ENCODE data around the gene CLEC17A. TPM values are rescaled to one million over a fixed set of nuclear protein-coding genes. Genes with fewer than 3 reads are reported as not detected.
A peak's percentile ranks its signal among the peaks of the same experiment; 100 is the strongest.
"Not testable (repeated sequence)": the region's sequence is repeated elsewhere in the genome, so short reads cannot be mapped to it uniquely, and the experiment has no call there.

Gene CLEC17A
- total RNA-seq, 1 donor from 2014 or later = not detected

DNA sequence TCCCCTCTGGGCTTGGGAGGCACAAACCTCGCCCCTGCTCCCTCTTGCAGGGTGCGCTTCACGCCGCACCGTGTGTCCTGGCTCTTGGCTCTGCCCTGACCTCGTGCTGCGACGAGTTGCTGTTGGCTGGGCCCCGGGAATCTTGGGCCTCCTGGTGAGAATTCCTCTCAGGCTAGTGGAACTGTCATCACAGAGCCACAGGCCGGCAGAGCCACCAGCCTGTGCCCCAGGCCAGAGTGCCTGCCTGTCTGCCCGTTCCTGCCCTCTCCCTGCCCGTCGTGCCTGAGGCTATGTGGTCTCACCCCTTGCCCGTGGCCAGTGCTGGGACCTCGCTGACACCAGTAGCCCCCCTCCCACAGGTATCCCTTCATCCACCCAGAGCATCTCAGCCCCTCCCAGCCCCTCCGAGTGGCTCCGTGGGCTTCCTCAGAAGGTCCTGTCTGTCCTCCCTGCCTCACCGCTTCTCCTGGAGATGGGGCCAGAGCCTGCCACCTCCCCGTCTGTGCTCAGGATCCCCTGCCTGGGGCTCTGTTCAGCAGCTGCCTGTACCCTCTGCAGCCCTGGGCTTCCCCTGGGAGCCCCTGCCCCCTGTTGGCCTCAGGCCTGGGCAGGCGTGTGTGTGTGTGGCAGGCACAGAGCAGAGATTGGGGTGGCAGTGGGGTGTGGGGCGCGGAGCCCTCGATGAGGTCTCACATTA, 24.4 kb upstream of the CLEC17A start:
- intact Hi-C loops (cut with DNase I) = no loop called here
- no peak for DNase-seq (ENCODE audit: low spot score)

DNA sequence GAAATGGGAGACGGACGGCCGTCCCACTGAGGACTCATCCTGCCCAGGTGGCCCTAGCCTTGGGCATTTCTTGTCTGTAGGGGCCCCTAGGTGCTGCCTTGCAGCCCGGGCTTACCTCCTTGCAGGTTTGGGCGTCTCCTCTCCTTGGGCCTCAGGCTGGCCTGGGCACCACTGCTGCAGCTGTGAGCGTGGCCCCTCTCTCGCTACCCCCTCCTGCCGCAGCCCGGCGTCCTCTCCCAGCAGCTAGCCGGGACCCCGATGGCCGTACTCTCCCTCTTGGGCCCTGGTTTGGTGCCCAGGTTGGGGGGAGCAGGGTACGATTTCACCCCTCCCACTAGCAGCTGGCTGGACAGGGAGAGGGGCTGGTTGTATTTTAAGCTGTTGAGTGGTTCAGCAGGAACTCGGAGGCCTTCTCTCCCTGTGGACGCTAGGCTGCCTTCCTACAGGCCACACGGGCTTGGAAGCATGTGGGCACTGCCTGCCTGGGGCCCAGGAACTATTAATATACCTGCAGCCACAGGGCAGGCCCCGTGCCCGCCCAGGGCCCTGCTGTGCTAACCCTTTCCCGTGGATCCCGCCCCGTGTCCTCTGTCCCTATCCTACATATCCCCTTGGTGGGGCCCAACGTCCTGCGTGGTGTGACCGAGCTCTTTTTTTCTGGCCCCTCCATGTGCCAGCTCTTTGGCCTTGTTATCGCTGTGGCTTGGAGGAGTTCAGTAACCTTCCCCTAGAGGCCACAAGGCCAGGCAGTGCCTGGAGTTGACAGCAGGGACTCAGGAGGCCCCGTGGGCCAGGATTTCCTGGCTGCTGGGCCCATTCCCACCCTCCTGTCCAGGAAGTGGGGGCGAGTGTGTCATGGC, 22.7 kb upstream of the CLEC17A start:
- intact Hi-C loops (cut with DNase I) = no loop called here
- DNase-seq (ENCODE audit: low spot score) = no peak

DNA sequence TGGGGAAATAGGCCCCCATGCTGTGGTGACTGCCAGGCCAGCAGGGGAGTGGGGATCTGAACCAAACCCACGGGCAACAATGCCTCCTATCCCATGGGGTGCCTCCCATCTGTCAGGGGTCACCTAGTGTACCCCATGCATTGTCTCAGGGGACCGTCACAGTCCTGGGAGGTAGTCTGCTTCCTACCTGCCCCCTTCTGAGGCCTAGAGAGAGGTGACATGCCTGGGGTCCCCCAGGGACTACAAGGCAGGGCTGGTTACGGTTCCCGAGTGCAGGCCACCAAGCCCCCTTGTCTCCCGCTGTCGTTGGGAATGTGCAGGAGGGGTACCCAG, 22.1 kb upstream of the CLEC17A start:
- intact Hi-C loops (cut with DNase I) = no loop called here
- no peak for DNase-seq (ENCODE audit: low spot score)

DNA sequence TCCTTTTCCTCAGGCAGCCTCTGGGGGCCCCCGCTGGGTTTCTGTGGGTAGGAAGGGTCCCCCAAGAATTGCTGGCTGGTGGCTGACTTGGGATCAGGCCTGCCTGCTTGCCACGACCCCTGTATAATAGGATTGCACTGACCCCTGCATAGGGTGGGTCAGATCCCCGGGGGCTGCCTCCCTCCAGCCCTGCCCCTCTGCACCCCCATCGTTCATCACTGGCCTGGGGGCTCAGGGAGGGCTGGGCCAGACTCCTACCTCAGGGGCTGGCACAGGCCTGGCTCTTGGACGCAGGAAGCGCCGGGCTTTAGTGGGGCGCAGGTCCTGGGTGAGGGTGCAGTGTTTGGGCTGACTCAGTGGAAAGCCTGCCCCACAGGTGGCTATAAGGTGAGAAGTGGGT, 21.6 kb upstream of the CLEC17A start:
- intact Hi-C loops (cut with DNase I) = no loop called here
- no peak for DNase-seq (ENCODE audit: low spot score)

DNA sequence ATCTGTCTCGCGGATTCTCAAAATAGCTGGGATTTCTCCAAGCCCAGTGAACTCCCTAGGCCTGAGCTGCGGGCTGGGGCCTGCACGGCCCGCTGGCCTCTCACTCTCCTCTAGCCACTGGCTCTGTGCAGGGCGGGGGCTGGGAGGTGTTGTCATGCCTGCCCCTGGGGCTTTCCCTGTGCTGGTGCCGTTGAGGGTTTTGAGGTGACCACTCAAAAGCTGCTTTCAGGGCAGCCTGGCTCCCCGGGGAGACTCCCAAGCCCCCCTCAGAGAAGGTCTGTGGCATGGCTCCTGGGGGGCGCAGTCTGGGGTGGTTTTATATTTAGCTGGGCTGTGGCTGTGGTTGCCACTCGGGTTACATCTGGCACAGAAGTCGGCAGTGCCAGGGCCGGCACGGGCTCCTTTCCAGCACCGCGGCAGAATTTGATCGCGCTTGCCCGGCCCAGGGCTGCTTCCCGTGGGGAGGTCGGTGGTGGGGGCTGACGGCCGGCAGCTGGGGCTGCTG, 21.0 kb upstream of the CLEC17A start:
- intact Hi-C loops (cut with DNase I) = no loop called here
- DNase-seq (ENCODE audit: low spot score) = peak; percentile 84

DNA sequence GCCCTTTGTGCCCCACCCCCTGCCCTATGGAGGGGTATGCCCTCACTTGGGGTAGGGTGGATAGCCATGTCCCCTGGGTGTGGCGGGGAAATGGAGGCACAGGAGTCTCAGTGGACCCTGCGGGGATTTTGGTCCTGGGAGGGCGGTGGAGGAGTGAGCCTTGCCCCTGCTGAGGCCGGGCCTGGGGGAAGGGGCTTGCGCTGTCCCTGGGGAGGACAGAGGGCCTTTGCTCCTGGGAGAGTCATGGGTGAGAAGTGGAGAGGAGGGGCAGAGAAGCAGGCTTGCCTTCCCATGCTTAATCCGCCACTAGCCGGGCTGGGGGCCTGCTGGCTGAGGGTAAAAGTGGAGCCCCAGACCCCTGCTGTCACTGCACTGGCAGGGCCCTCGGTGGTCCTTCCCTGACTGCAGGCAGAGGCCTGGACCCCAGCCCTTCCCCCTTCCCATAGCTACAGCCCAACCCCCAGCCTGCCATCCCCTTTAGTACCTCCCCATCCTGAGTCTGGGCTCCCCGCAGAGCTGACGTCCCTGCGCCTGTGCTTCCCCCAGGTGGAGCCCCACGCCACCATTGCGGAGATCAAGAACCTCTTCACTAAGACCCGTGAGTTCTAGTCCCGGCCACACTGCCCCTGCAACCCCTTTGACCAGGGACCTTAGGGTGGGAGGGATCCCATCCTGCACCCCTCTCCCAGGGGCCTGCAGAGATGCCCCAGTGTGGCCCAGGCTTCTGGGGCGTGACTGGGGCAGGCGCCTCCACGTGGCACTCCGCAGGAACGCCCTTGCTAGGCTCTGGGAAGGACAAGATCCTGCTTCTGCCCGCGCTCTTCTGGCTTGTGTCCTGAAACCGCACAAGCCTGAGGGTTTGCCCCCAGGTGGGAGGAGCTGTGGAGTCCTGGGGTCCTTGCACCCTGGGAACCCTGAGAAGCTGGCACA, 20.0 kb upstream of the CLEC17A start:
- intact Hi-C loops (cut with DNase I) = no loop called here

DNA sequence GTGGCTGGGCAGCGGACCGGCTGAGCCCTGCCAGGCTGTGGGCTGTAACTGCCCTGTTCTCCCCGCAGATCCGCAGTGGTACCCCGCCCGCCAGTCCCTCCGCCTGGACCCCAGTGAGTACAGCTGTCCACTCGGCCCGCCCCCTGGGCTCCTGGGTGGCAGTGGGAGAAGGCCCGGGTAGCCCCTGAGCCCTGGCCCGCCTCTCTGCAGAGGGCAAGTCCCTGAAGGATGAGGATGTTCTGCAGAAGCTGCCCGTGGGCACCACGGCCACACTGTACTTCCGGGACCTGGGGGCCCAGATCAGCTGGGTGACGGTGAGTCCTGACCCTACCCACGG, 19.3 kb upstream of the CLEC17A start:
- intact Hi-C loops (cut with DNase I) = no loop called here
- DNase-seq (ENCODE audit: low spot score) = no peak

More for the DNA sequence above, 20.0 kb upstream of the CLEC17A start:
- no peak for DNase-seq (ENCODE audit: low spot score)

DNA sequence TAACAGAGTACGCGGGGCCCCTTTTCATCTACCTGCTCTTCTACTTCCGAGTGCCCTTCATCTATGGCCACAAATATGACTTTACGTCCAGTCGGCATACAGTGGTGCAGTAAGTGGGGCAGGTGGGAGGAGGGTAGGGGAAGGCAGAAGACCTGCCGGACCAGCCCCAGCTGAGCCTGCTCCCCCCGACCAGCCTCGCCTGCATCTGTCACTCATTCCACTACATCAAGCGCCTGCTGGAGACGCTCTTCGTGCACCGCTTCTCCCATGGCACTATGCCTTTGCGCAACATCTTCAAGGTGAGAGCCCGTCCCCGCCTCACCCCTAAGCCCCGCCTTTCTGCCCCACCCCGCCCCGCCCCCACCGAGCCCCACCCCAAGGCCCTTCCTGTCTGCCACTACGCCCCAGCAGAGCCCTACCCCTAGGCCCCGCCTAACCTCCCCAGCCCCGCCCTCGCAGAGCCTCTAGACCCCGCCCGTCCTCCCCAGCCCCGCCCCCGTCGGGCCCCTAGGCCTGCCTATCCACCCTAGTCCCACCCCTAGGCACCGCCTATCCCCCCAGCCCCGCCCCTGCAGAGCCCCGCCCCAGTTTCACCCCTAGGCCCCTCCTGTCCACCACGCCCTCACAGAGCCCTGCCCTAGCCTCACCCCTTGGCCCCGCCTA, 18.8 kb upstream of the CLEC17A start:
- DNase-seq (ENCODE audit: low spot score) = no peak
- intact Hi-C loops (cut with DNase I) = no loop called here

DNA sequence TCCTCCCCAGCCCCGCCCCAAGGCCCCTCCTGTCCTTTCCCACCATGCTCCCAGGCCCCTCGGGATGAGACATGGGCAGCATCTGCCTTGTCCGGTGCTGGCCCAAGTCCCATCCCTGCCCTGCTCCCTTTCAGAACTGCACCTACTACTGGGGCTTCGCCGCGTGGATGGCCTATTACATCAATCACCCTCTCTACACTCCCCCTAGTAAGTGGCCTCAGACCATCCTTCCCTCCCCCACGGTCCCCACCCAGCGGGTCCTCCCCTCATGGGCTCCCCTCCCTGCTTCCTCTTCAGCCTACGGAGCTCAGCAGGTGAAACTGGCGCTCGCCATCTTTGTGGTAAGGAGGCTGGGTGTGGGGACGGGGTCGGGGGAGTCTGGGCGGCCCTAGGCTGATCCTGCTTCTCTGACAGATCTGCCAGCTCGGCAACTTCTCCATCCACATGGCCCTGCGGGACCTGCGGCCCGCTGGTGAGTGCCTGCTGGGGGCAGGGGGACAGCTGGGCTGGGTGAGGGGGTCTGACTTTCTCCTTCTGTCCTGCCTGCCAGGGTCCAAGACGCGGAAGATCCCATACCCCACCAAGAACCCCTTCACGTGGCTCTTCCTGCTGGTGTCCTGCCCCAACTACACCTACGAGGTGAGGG, 18.1 kb upstream of the CLEC17A start:
- DNase-seq (ENCODE audit: low spot score); intact Hi-C loops (cut with DNase I): not testable (repeated sequence)

DNA sequence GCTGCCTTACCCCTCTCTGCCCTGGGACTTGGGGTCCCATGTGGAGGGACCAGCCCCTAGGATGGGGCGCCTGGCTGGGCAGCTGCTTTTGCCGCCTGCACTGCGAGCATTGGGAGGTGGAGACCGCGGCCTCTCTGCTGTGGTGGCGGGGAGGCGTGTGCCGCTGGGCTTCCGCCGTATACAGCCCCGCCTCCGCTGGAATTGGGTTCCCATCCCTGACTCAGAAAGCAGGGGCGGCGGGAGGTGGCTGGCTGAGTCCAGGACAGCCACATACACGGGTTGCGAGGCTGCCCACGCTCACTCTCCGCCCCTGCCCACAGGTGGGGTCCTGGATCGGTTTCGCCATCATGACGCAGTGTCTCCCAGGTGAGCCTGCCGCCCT, 17.6 kb upstream of the CLEC17A start:
- intact Hi-C loops (cut with DNase I) = no loop called here
- DNase-seq (ENCODE audit: low spot score) = no peak

DNA sequence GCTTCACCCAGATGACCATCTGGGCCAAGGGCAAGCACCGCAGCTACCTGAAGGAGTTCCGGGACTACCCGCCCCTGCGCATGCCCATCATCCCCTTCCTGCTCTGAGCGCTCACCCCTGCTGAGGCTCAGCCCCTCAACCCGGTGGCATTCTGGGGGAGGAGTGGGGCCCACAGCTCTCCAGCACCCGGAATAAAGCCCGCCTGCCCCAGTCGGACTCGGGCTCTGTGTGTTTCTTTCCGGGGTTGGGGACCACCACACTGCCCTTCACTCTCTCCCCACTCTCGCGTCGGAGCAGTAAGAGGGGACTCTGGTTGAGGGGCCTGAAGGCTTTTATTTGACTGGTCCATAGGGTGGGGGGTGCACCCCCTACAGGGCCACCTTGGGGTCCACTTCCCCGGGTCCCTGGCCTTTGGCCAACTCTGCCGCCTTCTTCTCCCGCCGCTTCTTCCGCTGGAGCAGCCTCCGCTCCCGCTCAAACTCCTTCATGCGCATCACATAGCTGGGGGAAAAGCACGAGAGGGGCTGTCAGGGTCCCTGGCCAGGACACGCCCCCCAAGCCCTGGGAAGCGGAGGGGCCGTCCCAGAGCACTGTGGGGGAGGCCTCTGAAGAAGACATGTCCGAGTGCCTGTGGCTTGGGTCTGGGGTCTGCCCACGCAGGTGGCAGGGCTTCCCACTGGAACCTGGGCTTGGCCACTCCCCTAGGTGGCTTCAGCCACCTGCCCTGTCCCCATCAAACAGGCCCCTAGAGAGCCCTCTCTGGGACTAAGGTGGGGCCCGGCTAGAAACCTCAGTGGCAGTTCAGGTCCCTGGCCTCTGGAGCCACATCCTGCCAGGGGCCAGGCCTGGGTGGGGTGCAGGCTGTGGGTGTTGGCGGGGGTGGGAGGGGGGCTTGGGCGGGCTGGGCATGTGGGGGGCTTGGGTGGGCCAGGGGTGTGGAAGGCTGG, 16.8 kb upstream of the CLEC17A start:
- peak; percentile 53 for DNase-seq (ENCODE audit: low spot score)
- intact Hi-C loops (cut with DNase I) = no loop called here

DNA sequence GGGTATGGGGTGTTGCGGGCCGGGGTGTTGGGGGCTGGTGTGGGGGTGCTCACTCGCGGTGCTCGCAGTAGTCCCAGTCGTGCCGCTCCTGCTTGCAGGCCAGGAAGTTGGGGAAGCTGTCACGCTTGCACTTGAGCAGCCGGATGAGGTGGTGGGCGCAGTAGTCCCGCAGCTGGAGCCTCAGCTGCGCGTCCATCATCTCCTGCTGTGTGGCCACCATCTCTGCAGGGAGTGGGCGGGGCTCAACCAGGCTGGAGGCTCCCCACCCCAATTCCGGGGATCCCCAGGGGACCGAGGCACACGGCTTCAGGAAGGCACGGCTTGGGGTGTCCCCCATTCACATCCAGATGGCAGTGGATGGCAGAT, 16.2 kb upstream of the CLEC17A start:
- intact Hi-C loops (cut with DNase I) = no loop called here

DNA sequence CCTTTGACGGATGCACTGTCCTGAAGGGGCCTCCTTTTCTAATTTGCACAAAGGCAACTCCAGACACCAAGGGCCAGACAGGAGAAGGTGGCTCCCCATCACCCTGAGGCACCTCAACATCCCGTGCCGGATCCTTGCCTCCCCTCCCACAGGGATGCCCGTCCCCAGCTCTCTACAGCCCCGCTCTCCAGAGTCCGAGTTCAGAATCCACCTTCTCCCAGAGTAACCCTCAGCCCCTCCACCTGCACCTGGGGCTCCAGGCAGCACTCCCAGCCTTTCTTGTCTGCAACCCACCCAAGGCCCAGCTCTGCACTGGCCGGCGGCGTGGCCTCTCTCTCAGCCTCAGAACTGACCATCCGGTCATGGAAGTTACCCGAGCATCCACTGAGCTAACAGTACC, 15.8 kb upstream of the CLEC17A start:
- intact Hi-C loops (cut with DNase I) = no loop called here

More for the DNA sequence above, 16.2 kb upstream of the CLEC17A start:
- DNase-seq (ENCODE audit: low spot score) = no peak

DNA sequence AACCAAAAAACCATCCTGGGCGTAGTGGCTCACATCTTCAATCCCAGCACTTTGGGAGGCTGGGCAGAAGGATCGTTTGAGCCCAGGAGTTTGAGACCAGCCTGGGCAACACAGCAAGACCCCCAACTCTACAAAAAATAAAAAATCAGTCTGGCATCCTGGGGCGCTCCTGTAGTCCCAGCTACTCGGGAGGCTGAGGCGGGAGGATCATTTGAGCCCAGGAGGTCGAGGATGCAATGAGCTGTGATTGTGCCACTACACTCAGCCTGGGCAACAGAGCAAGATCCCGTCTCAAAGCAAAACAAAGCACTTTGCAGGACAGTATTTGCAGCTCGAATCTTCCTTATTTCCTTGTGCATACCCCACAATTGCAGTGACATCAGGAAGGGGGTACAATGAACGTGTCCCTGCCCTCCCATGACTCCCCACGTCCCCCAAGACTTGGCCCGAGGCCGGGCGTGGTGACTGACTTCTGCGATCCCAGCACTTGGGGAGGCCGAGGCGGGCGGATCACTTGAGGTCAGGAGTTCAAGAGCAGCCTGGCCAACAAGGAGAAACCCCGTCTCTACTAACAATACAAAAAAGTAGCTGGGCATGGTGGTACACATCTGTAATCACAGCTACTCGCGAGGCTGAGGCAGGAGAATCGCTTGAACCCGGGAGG, 11.9 kb upstream of the CLEC17A start:
- intact Hi-C loops (cut with DNase I) = loop anchor here (5.0 kb wide), 1 partner anchor 116 kb away; no protein-coding TSS in a partner anchor
- DNase-seq (ENCODE audit: low spot score) = no peak

More for the DNA sequence above, 15.8 kb upstream of the CLEC17A start:
- DNase-seq (ENCODE audit: low spot score) = no peak

DNA sequence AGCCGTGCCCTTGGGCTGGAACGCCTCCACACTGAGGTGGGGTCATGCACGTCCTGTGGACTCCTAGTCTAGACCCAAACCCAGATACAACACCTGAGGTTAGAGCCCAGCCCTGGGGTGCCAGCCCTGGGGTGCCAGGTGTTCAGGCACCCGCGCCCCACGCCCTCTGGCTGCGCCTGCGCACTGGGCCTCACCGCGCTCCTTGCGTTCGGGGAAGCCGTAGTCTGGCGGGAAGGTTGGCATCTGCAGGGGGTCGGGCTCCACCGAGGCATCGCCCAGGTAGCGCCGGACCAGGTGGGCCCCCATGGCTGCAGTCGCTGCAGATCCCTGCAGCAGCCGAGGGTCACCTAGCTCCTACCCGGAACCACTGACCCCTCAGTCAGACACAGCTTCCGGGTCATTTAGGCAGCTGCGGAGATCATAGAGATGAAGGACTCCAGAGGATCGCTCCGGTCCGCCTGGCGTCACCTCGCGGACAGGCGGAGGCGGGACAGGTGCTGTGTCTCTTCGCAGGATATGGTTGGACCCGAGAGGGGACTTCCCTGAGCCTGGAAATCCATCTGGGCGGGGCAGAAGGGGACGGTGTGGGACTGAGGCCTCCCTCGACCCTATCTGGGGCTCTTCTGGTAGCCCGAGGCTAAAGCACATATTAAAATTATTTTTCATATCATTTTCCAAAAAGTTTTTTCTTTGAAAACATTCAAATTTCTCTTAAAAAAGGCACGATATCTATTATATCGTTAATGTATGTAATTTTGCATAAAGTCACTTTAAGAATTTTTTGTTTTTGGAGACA, 11.0 kb upstream of the CLEC17A start, which contains the start of gene NDUFB7:
Gene NDUFB7 (minus strand): TSS at position 372 of the 796 bp plus-strand sequence. CDS start 66 bp downstream, at position 306.
- peak; percentile 96 for DNase-seq (ENCODE audit: low spot score)
- intact Hi-C loops (cut with DNase I) = loop anchor here (5.0 kb wide), 1 partner anchor 115 kb away; no protein-coding TSS in a partner anchor

DNA sequence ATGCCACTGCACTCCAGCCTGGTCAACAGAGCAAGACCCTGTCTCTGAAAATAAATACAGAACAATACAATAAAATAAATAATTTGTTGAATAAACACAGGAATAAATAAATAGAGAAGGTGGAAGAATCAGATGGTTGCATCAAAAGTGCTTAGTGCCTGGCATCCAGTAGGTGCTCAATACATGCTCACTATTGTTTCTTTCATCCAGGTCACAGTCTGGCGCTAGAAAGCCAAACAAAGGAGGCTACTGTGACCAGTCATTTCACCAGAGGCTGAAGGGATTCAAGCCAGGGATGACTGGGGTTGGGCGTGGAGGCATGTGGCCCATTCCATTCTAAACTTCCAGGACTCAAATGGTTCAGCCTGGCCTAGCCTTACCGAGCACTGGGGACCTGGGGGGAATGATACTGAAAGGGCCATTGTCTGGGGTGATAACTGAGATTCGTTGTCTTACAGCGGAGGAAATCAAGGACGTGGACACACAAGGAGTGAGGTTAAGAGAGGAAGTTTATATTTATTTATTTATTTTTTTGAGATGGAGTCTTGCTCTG, 7.4 kb upstream of the CLEC17A start:
- DNase-seq (ENCODE audit: low spot score) = no peak
- intact Hi-C loops (cut with DNase I) = loop anchor here (2.0 kb wide), 1 partner anchor 313 kb away; no protein-coding TSS in a partner anchor
